Measurements from ENCODE around the gene PJA1.

DNA sequence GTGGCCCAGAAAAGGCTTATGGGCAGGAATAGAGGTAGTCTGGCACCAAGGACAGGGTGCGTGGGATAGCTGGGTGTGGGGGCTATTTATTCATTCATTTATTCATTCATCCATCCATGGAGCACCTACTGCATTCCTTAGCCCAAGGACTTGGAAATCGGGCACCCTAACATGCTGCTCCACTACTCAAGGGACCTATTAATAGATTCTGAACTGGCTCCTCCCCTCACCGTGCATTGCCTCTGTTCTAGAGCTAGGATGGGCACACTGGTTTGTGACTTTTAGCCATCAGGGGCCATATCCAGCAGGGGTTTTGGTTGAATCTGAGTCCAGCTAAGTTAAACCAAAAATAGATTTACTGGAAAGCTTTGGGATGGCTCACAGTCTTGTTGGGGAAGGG, 30.6 kb upstream of the PJA1 start:
- TF ChIP-seq, protein P1, sequence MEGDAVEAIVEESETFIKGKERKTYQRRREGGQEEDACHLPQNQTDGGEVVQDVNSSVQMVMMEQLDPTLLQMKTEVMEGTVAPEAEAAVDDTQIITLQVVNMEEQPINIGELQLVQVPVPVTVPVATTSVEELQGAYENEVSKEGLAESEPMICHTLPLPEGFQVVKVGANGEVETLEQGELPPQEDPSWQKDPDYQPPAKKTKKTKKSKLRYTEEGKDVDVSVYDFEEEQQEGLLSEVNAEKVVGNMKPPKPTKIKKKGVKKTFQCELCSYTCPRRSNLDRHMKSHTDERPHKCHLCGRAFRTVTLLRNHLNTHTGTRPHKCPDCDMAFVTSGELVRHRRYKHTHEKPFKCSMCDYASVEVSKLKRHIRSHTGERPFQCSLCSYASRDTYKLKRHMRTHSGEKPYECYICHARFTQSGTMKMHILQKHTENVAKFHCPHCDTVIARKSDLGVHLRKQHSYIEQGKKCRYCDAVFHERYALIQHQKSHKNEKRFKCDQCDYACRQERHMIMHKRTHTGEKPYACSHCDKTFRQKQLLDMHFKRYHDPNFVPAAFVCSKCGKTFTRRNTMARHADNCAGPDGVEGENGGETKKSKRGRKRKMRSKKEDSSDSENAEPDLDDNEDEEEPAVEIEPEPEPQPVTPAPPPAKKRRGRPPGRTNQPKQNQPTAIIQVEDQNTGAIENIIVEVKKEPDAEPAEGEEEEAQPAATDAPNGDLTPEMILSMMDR (IDR thresholded peaks at IDR 0.05 in 8 of 11, conservative IDR thresholded peaks at IDR 0.05 in 3 of 11), result no peak
- no peak for TF ChIP-seq POLR2A (IDR thresholded peaks at IDR 0.05)
